ENCODE results near the gene LAMP1. TPM values are rescaled to one million over a fixed set of nuclear protein-coding genes. Genes with fewer than 3 reads are reported as not detected.
"Not testable (repeated sequence)": the region's sequence is repeated elsewhere in the genome, so short reads cannot be mapped to it uniquely, and the experiment has no call there.

LAMP1 gene, protein sequence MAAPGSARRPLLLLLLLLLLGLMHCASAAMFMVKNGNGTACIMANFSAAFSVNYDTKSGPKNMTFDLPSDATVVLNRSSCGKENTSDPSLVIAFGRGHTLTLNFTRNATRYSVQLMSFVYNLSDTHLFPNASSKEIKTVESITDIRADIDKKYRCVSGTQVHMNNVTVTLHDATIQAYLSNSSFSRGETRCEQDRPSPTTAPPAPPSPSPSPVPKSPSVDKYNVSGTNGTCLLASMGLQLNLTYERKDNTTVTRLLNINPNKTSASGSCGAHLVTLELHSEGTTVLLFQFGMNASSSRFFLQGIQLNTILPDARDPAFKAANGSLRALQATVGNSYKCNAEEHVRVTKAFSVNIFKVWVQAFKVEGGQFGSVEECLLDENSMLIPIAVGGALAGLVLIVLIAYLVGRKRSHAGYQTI
- total RNA-seq (225 and 230 TPM in 2 replicates), polyA plus RNA-seq (204 and 219 TPM in 2 replicates), polyA minus RNA-seq (ENCODE audit: low replicate concordance) (97.5 and 104 TPM in 2 replicates)
- 330 and 336 TPM in 2 replicates for polyA plus RNA-seq (2012)

DNA sequence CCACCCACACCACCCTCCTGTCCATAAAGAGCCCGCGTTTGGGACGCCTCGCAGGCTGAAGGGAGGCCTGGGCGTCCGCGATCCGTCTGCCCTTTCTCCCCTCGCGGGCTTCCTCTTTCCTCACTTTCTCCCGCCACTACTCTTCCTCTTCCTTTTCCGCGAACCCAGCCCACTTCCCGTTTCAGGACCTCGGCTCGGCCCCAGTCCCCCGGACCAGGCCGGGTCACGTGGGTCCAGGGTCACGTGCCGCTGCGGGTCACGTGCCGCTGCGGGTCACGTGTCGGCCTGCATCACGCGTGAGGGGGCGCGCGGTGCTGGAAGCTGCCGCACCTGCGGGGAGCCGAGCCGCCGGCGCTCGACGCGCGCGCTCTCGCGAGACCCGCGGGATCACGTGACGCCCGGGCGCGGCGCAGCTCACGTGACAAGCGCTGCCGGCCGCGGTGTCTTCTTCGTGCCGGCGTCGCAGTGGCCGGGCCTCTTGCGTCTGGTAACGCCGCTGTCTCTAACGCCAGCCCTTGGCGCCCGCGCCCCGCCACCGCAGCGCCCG is at the start of gene LAMP1:
Gene LAMP1 (plus strand): TSS at position 417 of the 547 bp plus-strand sequence. CDS start 196 bp downstream, outside the sequence.
- H4K20me1 ChIP-seq (ENCODE audit: control insufficient read depth, extremely low read depth, insufficient read depth, low read length) = no peaks in the 10 kb centered on the region
- peak; percentile 96 to 98 for DNase-seq (ENCODE audit: low read depth in 2 of 2)
- H3K79me2 ChIP-seq (ENCODE audit: control insufficient read depth, insufficient read depth, low read length) = peaks cover 44% of the 10 kb centered on the region
- no peaks in the 10 kb centered on the region for H3K27me3 ChIP-seq (ENCODE audit: control insufficient read depth, insufficient read depth, low read length)
- H2AFZ ChIP-seq (ENCODE audit: low read length) = peak within 1 kb of the TSS; percentile 95
- peak within 1 kb of the TSS; percentile 89 for H3K9ac ChIP-seq (ENCODE audit: insufficient read depth, low read length)
- H3K27ac ChIP-seq (ENCODE audit: insufficient read depth, low read length) = peak within 1 kb of the TSS; percentile 87
- H3K4me2 ChIP-seq (ENCODE audit: extremely low read depth, insufficient read depth, low read length) = peak within 1 kb of the TSS; percentile 93
- peak within 1 kb of the TSS; percentile 95 to 98 (median 96) for H3K4me3 ChIP-seq (replicated peaks in 1 of 4; ENCODE audit: control extremely low read depth in 1 of 4, insufficient read depth in 1 of 4, low read depth in 3 of 4, low read length in 4 of 4)
- H3K9me3 ChIP-seq (ENCODE audit: control insufficient read depth, insufficient read depth, low read depth, low read length) = no peaks in the 10 kb centered on the region
- H3K36me3 ChIP-seq (ENCODE audit: control insufficient read depth, insufficient read depth, low read length) = no peaks in the 10 kb centered on the region
- TF ChIP-seq, protein P1, sequence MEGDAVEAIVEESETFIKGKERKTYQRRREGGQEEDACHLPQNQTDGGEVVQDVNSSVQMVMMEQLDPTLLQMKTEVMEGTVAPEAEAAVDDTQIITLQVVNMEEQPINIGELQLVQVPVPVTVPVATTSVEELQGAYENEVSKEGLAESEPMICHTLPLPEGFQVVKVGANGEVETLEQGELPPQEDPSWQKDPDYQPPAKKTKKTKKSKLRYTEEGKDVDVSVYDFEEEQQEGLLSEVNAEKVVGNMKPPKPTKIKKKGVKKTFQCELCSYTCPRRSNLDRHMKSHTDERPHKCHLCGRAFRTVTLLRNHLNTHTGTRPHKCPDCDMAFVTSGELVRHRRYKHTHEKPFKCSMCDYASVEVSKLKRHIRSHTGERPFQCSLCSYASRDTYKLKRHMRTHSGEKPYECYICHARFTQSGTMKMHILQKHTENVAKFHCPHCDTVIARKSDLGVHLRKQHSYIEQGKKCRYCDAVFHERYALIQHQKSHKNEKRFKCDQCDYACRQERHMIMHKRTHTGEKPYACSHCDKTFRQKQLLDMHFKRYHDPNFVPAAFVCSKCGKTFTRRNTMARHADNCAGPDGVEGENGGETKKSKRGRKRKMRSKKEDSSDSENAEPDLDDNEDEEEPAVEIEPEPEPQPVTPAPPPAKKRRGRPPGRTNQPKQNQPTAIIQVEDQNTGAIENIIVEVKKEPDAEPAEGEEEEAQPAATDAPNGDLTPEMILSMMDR (conservative IDR thresholded peaks at IDR 0.05 in 1 of 2, IDR thresholded peaks at IDR 0.05 in 1 of 2; ENCODE audit: low read depth in 1 of 2, low read length in 2 of 2) = no peak
- TF ChIP-seq EZH2 (IDR thresholded peaks at IDR 0.05; ENCODE audit: low read length, missing control alignments) = no peak
- H3K4me1 ChIP-seq (ENCODE audit: control insufficient read depth, extremely low read depth, insufficient read depth, low read length) = no peaks in the 10 kb centered on the region

DNA sequence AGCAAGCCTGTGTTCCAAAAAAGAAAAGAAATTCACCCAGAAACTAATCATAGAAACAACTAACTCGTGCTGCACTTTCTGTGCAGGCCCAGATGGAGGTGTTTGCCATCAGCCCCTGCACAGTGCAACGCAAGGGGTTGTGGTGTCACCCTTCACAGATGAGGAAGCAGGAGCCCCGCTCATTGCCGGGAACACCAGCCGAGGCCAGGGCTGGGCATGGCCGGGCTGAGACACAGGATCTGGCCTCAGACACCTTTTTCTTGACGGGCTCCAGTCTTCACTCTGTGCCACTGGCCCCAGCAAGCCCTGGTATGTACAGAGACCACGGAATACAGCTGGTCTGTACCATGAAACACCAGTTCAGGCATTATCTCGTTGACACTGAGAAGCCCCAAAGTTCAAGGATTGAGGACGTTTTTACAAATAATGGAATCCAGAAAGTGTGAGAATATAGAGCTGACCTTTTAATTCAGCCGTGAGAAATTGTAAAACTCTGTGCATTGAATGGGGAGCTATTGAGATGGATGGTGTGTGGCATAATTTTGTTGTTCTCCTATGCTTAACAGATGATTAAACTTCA is 44.4 kb upstream of the LAMP1 start:
- Histone ChIP-seq H4K20me1 (ENCODE audit: control insufficient read depth, extremely low read depth, insufficient read depth, low read length) (no peaks in the 10 kb centered on the region), H3K9me3 (ENCODE audit: control insufficient read depth, insufficient read depth, low read depth, low read length) (no peaks in the 10 kb centered on the region), H3K27ac (ENCODE audit: insufficient read depth, low read length) (no peak overlapping the region), H3K4me2 (ENCODE audit: extremely low read depth, insufficient read depth, low read length) (no peak overlapping the region), H3K36me3 (ENCODE audit: control insufficient read depth, insufficient read depth, low read length) (peaks cover 19% of the 10 kb centered on the region), H3K27me3 (ENCODE audit: control insufficient read depth, insufficient read depth, low read length) (no peaks in the 10 kb centered on the region), H3K9ac (ENCODE audit: insufficient read depth, low read length) (no peak overlapping the region), H3K4me3 (replicated peaks in 1 of 4; ENCODE audit: control extremely low read depth in 1 of 4, insufficient read depth in 1 of 4, low read depth in 3 of 4, low read length in 4 of 4) (no peak overlapping the region), H3K4me1 (ENCODE audit: control insufficient read depth, extremely low read depth, insufficient read depth, low read length) (no peaks in the 10 kb centered on the region), H3K79me2 (ENCODE audit: control insufficient read depth, insufficient read depth, low read length) (no peaks in the 10 kb centered on the region), H2AFZ (ENCODE audit: low read length) (no peak overlapping the region)
- DNase-seq (ENCODE audit: low read depth in 2 of 2) = no peak
- TF ChIP-seq, protein P1 (conservative IDR thresholded peaks at IDR 0.05 in 1 of 2, IDR thresholded peaks at IDR 0.05 in 1 of 2; ENCODE audit: low read depth in 1 of 2, low read length in 2 of 2) = no peak
- TF ChIP-seq EZH2 (IDR thresholded peaks at IDR 0.05; ENCODE audit: low read length, missing control alignments) = no peak

DNA sequence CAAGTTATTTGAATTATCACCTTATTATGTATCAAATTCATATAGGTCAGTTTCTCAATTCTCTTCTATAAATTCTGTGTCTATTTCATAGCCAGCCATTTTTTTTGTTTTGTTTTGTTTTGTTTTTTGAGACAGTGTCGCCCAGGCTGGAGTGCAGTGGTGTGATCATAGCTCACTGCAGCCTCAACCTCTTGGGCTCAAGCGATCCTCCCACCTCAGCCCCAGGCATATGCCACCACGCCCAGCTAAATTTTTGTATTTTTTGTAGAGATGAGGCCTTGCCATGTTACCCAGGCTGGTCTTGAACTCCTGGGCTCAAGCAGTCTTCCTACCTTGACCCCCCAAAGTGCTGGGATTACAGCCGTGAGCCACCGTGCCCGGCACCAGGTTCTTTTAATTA is 39.1 kb upstream of the LAMP1 start:
- not testable (repeated sequence) for H3K4me1 ChIP-seq (ENCODE audit: control insufficient read depth, extremely low read depth, insufficient read depth, low read length); H3K4me2 ChIP-seq (ENCODE audit: extremely low read depth, insufficient read depth, low read length); H3K9ac ChIP-seq (ENCODE audit: insufficient read depth, low read length); H3K27me3 ChIP-seq (ENCODE audit: control insufficient read depth, insufficient read depth, low read length); H3K27ac ChIP-seq (ENCODE audit: insufficient read depth, low read length); DNase-seq (ENCODE audit: low read depth in 2 of 2); H3K79me2 ChIP-seq (ENCODE audit: control insufficient read depth, insufficient read depth, low read length); H4K20me1 ChIP-seq (ENCODE audit: control insufficient read depth, extremely low read depth, insufficient read depth, low read length); H3K4me3 ChIP-seq (replicated peaks in 1 of 4; ENCODE audit: control extremely low read depth in 1 of 4, insufficient read depth in 1 of 4, low read depth in 3 of 4, low read length in 4 of 4); H3K9me3 ChIP-seq (ENCODE audit: control insufficient read depth, insufficient read depth, low read depth, low read length); H2AFZ ChIP-seq (ENCODE audit: low read length)
- peaks cover 14% of the 10 kb centered on the region for H3K36me3 ChIP-seq (ENCODE audit: control insufficient read depth, insufficient read depth, low read length)

All from fibroblast of lung (primary cell).